T follicular helper cell (primary cell): ENCODE results near the gene PMFBP1.

ENCODE experiments used
- DNase-seq: peaks from one replicate; pipeline ENCODE4 v3.0.0-alpha.2; 2020; ENCODE audit warnings: low read depth
- total RNA-seq, 2 experiments: gene quantifications; one replicate each; lab custom pipeline; 2026; lab: John Stamatoyannopoulos, UW

Gene PMFBP1, protein sequence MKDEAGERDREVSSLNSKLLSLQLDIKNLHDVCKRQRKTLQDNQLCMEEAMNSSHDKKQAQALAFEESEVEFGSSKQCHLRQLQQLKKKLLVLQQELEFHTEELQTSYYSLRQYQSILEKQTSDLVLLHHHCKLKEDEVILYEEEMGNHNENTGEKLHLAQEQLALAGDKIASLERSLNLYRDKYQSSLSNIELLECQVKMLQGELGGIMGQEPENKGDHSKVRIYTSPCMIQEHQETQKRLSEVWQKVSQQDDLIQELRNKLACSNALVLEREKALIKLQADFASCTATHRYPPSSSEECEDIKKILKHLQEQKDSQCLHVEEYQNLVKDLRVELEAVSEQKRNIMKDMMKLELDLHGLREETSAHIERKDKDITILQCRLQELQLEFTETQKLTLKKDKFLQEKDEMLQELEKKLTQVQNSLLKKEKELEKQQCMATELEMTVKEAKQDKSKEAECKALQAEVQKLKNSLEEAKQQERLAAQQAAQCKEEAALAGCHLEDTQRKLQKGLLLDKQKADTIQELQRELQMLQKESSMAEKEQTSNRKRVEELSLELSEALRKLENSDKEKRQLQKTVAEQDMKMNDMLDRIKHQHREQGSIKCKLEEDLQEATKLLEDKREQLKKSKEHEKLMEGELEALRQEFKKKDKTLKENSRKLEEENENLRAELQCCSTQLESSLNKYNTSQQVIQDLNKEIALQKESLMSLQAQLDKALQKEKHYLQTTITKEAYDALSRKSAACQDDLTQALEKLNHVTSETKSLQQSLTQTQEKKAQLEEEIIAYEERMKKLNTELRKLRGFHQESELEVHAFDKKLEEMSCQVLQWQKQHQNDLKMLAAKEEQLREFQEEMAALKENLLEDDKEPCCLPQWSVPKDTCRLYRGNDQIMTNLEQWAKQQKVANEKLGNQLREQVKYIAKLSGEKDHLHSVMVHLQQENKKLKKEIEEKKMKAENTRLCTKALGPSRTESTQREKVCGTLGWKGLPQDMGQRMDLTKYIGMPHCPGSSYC
- total RNA-seq: 0.04 to 0.36 reads per million in 2 experiments

DNA sequence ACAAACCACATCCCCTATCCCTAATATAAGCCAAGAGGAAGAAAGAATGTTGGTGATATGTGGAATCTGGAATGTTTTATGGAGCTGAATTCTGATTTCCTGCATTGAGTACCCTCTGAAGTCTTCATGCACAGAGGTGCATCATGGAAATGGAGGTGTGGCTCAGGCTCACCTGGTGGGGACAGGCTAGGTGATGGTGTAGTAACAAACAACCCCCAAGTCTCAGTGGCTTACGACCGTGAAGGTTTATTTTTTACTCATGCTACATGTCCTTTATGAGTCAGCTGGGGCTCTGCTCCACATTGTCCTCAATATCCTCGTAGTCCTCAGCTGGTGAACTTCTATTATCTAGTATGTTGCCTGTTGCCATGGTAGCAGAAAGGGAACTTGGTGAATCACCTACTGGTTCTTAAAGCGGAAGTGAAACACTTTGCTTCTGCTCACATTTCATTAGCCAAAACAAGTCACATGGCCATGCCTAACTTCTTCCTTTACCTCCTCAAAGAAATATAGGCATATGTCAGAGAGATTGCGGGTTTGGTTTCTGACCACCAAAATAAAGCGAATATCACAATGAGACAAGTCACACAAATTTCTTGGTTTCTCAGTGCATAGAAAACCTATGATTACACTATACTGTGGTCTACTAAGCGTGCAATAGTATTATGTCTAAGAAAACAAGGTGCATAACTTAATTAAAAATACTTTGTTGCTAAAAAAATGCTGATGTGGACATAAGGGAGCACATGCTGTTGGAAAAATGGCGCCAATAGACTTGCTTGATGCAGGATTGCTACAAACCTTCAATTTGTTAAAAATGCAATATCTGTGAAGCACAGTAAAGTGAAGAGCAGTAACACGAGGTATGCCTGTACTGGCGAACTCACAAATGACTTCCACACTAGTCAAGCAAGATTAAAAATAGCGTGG lies at the start of gene PMFBP1:
Gene PMFBP1, minus strand, starts transcription at position 51 of the 930 bp plus-strand sequence. CDS start 947 bp downstream, outside the sequence.
- DNase-seq: no peak

DNA sequence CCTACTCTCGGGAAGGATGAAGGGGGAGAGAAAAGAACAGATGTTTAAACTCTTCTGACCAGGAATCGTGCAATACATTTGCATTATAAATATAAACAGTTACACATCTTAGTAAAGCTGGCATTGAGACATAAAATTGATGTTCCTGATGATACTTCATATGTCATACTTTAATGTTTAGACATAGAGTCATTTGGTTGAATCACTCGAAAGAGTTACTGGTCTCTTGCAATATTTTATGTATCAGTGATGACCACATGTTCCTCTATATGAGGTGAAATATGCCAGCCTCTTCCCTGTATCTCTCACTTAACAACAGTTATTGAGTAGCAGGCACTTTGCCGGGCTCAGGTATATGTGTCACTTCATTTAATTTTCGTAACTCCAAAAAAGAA lies 49.7 kb upstream of the PMFBP1 start:
- DNase-seq: no peak

DNA sequence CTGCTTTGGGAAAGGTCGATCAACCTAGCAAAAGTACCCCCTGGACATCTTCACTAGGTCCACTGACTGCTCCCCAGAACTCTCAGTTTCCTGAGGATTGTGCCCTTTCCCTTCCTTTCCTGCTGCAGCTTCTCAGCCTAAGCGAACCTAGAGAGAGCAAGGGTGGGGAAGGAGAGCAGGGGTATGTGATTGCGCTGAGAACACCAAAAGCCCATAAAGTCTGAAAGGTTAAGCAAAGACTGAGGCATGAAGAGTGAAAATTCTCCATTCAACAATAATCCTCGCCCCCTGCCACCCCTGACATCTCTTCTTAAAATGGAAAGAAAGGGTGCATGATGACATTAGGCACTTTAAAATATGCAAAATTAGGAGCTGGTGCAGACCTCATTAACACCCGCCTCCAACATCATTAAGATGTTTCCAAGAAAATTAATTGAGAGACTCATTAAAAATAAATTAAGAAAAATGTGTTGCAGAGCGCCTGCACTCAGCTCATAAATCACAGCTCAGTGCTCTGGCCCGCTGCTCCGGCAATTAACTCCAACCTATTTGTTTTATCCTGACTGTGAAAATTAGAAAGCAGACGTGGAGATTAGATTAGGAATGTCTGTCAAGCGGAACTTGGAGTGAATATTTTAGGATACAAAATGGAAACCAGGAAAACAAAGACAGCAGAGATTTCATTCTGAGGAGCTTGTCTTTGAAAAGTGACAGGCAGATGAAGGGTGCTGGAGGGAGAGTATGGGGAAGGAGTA lies 49.1 kb upstream of the PMFBP1 start:
- DNase-seq: no peak

DNA sequence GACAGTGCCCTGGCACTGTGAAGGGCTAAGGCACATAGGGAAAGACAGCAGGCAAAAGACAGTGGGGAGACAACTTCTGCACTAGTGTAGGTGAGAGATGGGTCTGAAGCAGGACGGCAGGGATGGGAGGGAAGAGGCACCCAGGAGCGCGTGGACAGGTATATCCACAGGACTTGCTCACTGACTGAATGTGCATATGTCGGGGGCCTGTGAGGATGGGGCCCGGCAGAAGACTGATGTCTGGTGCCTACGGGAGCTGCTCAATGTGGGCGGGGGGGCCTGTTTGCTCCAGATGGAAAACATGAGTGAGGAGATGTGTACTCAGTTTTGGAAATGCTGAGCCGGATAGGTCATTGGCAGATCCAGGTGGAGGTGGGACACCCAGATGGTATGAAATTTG lies 47.3 kb upstream of the PMFBP1 start:
- no peak for DNase-seq

DNA sequence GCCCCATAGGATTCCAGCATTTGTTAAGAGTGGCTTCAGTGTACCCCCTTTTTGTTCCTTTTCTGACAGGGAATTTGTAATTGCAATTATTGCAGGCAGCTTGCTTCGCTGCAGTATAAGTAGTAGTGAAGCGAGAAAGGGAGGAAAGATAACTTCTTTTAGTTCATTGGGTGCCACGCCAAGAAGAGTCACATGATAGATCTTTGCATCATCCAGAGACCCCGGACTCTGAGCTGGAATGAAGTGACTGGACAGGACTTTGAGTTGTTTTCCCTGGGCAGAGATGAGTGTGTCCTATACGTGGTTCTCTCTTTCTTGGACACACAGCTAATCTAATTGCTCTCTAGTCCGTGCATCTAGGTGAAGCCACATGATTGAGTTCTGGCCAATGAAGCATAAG lies 44.8 kb upstream of the PMFBP1 start:
- DNase-seq: no peak

DNA sequence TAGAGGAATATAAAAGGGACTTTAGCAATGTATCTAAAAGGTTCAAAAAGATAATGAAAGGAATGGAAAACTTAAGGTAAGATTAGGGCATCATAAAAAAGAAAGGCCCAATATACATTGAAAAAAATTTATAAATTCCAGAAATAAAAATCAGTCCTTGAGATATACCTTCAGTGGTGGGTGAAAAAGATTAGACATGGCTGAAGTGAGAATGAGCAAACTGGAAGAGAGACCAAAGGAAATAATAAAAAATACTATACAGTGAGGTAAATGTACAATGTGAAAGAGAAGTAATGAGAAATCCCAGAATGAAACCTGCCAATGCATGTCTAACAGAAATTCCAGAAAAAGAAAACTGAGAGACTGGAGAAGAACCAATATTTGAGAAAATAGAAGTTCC lies 42.9 kb upstream of the PMFBP1 start:
- no peak for DNase-seq

DNA sequence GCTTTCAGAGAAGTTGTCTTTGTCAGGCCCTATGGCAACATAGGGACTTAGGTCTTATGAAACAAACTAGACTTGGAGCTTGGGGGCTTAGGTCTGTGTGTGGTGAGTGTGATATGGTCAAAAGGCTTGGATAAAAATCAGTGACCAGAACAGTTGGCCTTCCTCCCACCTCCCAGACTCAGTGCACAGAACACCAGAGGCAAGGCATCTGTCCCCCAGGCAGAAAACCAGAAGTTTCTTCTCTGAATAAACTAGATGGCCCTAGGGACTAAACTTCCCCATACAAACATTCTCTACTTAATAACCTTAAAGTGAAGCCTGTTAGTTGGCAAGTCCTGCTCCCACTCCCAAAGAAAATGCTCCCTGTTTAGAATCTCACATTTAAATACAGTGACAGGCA lies 39.2 kb upstream of the PMFBP1 start:
- DNase-seq: no peak

DNA sequence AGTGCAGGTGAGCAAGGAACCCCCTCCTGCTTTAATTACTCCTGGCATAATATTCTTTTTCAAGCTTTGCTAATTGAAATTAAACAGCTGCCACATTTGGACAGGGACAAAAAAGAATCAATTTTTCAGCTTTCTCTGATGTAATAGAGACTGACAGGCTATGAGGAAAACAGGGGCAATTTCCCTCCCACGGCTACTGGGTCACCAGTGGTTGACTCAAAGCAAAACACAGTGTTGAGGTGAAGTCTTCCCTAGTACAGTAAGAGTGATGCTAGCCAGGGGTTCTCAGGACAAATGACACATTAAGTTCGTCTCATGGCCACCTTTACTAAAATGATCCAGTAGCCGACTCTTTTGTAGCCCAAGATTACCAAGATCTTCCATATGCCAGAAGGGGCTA lies 38.6 kb upstream of the PMFBP1 start:
- no peak for DNase-seq

DNA sequence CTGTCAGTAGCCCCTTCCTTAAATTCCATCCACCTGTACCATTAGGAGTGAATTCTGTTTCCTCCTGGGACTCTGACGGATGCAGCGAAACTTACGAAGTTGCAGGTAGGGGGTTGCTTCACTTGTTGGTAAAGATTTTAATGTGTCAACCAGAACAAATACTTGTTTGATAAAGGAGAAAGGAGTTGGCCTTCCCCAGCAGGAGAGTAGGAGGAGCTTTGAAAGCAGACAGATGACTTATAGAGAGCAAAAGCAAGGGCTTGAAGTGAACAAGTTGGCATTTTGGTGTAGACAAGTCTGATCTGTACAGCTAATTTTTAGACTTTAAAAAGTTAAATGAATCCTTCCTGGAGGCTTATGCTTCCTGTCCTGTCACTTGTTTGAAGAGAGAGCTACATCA lies 38.1 kb upstream of the PMFBP1 start:
- DNase-seq: no peak

DNA sequence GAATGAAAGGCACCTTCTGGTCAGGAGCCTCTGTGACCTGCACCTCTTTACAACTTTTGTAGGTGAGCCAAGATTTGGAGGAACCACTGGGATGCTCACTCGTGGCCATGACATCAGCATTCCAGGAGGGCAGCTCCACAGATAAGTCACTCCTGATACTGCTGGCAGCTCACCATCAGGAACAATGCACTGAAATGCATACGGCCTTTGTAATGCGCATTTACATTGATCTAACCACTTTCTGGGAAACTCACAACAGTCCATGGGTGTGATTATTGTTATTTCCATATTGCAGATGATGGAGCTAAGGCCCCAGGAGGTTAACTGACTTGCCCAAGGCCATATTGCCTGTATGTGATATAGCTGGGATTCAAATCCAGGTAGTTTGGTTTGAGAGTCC lies 34.3 kb upstream of the PMFBP1 start:
- DNase-seq: no peak

DNA sequence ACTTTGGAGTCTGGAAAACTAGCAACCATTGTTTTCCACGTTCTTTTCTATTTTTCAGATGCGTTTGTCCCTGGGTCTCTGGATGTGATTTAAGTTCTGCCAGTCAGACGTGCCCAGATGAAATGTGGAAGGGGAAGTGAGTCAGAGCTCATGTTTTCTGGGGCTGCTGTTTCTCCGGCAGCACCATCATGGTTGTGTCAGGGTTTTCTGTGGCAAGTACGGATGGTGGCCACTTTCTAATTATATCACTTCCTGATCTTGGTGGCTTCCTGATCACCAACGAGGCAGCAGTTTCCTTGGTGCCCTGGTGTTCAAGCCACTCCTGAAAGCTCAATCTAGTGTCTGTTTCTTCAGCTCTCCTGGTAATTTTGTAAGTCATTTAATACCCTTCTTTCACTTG lies 31.4 kb upstream of the PMFBP1 start:
- no peak for DNase-seq

DNA sequence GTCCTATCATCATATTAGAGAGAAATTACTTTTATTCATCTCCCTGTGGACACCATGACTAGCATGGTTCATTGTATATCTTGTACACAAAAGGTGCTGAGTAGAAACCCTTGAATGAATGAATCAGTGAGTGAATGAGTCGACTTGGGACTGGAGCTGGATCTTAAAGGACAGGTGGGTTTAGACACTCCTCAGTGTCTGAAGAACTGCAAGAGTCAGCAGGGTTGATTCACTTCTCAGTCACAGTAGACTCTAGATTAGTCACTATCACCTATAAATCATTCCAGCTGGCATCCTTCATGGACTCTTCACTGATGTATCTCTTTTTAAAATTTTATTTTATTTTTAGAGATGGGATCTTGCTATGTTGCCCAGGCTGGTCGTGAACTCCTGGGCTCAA lies 30.1 kb upstream of the PMFBP1 start:
- no peak for DNase-seq

DNA sequence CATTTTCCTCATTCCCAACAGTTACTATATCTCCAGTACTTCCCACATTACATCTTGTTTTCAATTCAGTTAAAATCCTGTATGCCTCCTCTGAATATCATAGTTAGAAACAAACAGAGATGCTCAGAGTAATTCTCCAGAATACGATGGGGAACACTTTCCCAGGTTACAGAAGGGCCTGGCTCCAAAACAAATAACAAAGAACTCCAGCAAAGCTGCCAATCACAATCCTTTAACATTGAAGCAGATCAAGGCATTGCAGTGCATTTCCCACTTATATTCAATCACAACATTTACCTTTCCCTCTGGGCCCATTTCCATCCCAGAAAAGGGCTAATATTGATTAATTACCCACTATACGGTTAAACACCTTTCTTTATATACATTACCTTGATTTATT lies 29.4 kb upstream of the PMFBP1 start:
- no peak for DNase-seq

DNA sequence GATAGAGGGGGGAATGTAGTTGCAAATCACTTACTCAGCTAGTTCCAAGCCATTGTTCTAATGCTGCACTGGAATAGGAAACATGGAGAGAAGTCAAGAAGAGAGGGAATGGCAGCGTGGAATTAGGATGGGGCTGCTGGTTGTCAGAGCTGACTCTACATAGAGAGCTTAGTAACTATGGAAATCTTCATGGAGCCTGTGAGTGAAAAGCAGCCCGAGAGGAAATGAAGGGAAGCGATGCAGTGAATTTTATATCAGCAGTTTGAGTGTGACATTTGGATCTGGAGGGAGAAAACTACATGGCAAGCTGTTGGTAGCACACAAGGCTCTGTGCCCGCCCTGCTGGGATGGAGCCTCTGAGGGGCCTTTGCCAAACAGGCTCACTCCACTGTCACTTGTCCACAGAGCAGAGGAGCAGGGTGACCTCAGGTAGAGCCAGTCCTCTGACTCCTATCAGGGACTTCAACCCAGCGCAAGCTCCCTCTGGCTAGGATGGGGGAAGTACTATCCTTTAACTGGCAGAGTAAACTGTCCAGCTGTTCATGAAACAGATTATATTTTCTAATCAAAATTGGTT lies 27.9 kb upstream of the PMFBP1 start:
- no peak for DNase-seq

DNA sequence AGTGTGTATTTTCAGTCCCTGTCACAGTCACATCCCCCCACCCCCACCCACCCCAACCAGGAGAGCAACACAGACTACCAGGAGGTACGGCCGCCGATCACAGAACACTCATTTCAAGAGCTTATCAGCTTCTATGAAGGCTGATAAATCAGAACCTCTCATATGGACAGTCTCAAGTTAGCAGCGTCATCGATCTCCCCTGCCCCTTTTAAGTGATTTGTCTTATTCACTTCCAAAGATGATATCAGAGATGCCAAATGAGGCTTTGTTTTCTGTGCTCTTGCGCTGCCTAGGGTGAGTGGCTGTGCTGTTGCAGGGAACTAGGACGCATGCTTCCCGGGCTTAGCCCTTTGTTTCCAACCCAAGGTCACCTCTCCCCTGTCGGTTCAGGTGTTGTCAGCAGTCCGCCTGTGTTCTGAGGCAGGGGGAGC lies 26.8 kb upstream of the PMFBP1 start:
- DNase-seq: no peak

DNA sequence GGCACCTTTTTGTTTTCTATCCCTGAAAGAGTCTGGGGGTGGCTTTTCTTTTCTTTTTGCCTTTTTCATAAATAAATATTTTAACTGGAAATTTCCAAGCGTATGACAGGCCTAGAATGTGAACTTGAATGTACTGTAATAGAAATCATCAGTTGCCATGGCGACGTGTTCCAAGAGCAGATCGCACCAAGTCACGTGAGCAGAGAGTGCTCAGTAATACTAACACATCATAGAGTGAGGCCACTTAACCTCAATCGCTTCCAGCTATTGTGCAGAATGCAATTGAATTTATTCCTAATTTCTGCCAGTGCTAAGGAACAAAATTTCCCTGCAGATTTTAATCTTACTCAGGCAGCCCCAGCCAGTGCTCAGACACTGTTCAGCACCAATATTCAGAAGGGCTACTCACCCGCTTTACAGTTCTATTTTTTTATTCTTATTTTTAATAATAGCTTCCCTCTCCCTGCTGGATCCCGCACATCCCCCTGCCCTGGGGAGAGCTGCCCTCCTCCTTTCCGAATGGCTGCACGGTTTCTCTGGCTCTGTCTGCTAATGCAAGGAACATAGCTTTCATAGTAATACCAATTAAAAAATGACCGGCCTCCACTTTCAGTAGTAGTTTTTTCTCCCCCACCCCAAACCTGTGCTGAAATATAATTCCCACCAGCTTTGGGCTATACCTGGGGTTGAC lies 26.2 kb upstream of the PMFBP1 start:
- DNase-seq: no peak

DNA sequence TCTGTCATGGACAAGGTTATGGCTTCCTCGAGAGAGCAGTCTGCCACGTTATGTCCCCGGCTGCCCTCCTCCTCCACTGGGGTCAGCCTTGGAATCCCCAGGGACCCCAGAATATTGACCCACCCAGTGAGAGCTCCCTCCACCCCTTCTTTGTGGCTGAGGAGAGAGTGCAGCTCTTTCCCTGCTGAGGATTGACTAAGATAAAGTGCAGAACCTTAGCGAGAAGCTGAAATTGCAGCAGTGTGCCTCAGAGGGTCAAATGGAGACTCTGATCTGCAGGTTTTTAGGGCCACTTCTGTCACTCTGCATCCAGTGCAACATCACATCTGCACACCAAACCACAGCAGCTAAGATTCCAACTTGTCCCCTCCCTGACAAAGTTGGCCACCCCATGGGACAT lies 25.6 kb upstream of the PMFBP1 start:
- DNase-seq: no peak

DNA sequence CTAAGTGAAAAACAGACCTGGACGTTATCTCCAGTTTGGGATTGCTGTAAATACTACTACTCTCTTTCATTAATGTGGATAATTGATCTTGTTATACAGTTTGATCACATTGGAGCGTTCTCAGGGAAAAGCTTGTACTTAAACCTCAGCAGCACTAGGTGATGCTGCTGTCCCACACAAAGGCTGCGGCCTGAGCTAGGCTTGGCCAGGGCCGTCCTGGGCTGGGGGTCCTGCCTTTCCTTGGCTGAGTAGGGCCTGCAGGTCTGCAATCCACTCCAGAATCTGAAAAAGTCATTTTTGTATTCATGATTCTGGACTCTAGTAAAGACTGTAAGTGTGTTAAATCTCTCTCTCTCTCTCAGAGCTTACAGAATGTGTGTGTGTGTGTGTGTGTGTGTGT lies 23.7 kb upstream of the PMFBP1 start:
- DNase-seq: no peak

DNA sequence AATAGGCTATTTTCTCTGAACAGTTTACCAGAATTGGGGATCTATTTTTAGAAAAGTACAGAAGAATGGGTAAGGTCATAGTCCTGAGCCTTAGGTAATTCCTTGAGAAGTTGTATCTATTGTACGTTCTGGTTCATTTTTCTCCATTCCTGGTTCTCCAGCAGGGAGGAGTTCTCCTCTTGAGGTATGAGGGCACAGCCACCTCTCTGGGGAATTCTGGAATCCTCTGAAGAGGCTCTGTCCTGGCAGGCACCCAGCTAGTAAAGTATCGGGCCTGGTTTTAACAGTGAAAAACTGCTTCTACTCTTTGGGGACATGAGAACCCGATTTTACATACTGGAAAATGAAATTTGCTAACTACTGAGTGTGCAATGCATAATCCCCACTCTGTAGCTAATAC lies 19.6 kb upstream of the PMFBP1 start:
- DNase-seq: no peak

DNA sequence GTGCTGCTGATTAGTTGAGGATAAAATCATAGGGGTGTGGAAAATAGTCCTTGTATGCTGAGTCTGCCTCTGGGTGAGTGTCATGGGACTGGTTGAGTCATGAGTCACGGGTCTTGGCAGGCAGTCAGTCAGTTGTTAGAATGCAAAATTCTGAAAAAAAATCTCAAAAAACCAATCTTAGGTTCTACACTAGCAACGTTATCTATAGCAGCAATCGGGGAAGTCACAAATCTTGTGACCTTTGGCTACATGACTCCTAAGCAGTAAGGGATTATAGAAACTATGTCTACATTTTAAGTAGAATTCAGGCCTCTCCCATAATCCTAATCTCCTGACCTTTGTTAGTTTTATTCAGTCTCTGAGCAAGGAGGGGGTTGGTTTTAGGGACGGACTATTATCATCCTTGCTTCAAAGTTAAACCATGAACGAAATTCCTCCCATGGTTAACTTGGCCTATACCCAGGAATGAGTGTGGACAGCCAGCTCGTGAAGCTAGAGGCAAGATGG lies 18.0 kb upstream of the PMFBP1 start:
- DNase-seq: no peak
